Activated CD4-positive, alpha-beta memory T cell treated with anti-CD3 and anti-CD28 coated beads for 36 hours (primary cell): ENCODE data around the gene PPP1CB. TPM values are rescaled to one million over a fixed set of nuclear protein-coding genes. Genes with fewer than 3 reads are reported as not detected.
"Not testable (repeated sequence)": the region's sequence is repeated elsewhere in the genome, so short reads cannot be mapped to it uniquely, and the experiment has no call there.

Experiments used
- CTCF ChIA-PET: fragments of 350-600 bp; sonication (Branson Sonifier 250); formaldehyde crosslinking; loops from one replicate; lab custom pipeline; 2021; ENCODE audit warnings: antibody characterized with exemption, inconsistent platforms; lab: Charles Lee
- POLR2A ChIA-PET: fragments of 350-600 bp; sonication (Branson Sonifier 250); formaldehyde crosslinking; loops from one replicate; lab custom pipeline; 2021; ENCODE audit warnings: antibody characterized with exemption; lab: Charles Lee
- DNase-seq: peaks from one replicate; pipeline ENCODE4 v3.0.0-alpha.2; 2020
- H3K27ac Mint-ChIP-seq: one replicate; pipeline ENCODE4 v1.8.0; 2021; ENCODE audit warnings: mixed read lengths
- H3K27me3 Mint-ChIP-seq: one replicate; pipeline ENCODE4 v1.8.0; 2021; ENCODE audit warnings: mixed read lengths
- H3K36me3 Mint-ChIP-seq: one replicate; pipeline ENCODE4 v1.8.0; 2021; ENCODE audit warnings: mixed read lengths
- H3K4me1 Mint-ChIP-seq: one replicate; pipeline ENCODE4 v1.8.0; 2021; ENCODE audit warnings: low read depth, mixed read lengths
- H3K4me3 Mint-ChIP-seq: one replicate; pipeline ENCODE4 v1.8.0; 2021; ENCODE audit warnings: mild to moderate bottlenecking, mixed read lengths
- H3K9me3 Mint-ChIP-seq: one replicate; pipeline ENCODE4 v1.8.0; 2021; ENCODE audit warnings: mixed read lengths
- intact Hi-C: fragments of 100-400 bp; cut with micrococcal nuclease; formaldehyde crosslinking; loops from one replicate; pipeline ENCODE4 v1.15.1; 2023
- total RNA-seq, 2 experiments: library from RNA; stranded (reverse); gene quantifications; one replicate each; pipeline ENCODE4 v1.2.3, GENCODE V29; 2021

Gene PPP1CB
- total RNA-seq, 2 experiments from 2014 or later, result 238 to 256 TPM

DNA sequence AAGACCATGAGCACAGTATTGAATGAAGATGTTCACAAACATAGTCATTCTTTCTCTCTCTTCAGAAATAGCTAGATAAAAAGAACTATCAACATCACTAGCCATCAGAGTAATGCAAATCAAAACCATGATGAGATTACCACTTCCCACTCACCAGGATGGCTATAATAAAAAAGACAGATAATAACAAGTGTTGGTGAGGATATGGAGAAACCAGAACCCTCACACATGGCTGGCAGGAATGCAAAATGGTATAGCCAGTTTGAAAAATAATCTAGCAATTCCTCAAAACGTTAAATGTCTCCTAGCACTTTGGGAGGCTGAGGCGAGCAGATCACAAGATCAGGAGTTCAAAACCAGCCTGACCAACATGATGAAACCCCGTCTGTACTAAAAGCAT is 31.3 kb upstream of the PPP1CB start:
- DNase-seq, result no peak
- H3K4me3 Mint-ChIP-seq, result no peak overlapping the region
- no peaks in the 10 kb centered on the region for H3K9me3 Mint-ChIP-seq
- POLR2A ChIA-PET, result no interaction called here
- intact Hi-C loops, result no loop called here
- H3K4me1 Mint-ChIP-seq, result peaks cover 3% of the 10 kb centered on the region
- no peaks in the 10 kb centered on the region for H3K36me3 Mint-ChIP-seq
- H3K27ac Mint-ChIP-seq, result no peak overlapping the region
- CTCF ChIA-PET, result no interaction called here
- H3K27me3 Mint-ChIP-seq, result no peaks in the 10 kb centered on the region

DNA sequence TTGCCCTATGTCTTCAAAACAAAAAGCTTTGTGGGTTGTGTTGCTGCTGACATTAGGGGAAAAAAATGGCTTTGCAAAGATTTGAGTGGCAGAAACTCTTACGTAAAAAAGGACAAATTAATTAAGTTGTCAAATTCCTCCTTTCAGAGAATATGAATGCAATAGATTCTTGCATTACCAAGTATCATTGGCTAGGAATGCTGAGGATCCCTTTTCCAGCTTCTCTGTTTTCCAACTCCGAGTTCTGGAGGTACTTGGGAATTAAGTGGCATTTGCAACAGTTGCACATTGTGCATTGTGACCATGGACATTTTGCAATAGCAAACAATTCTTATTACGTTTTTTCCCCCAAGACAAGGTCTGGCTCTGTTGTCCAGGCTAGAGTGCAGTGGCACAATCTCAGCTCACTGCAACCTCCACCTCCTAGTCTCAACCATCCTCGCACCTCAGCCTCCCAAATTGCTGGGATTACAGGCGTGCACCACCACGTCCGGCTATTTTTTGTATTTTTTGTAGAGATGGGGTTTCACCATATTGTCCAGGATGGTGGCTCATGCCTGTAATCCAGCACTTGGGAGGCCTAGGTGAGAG is 29.9 kb upstream of the PPP1CB start:
- ChIA-PET CTCF (no interaction called here), POLR2A (interaction anchor here (0.6 kb wide), 1 partner anchor 39 kb away, joined by 3 read pairs; no protein-coding TSS in a partner anchor)
- Mint-ChIP-seq H3K4me3 (no peak overlapping the region), H3K36me3 (no peaks in the 10 kb centered on the region), H3K4me1 (no peaks in the 10 kb centered on the region), H3K27ac (no peak overlapping the region), H3K27me3 (no peaks in the 10 kb centered on the region), H3K9me3 (no peaks in the 10 kb centered on the region)
- DNase-seq, result no peak
- intact Hi-C loops, result no loop called here

DNA sequence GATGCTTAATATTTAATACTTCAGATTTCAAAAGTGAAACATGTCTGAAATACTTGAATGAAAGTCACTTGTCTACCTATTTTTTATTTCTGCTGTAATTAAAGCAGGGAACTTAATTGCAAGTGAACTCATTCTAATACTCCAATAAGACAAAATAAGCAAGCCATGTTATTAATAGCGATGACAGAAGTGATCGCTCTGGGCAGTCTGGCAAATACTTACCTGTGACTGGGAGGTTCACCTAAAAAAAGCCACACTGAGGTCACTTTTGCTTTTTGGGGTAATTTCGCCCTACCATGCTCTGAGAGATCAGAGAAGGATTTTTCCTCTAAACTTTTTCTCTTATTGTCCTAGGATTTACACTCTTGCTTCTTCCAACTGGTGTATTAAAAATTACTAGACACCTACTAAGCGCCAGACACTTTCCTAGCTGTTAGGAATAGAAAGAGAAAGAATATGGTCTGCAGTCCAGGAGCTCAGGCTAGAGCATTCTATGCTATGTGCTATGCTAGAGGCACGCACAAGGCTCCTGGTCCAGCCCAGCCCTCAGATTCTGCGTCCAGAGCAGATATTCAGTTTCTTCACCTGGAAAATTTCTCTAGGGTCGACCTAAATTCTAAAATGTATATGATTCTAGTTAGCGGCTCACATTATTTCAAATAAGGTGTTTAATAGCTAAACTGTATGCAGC is 26.5 kb upstream of the PPP1CB start:
- H3K27me3 Mint-ChIP-seq, result no peaks in the 10 kb centered on the region
- ChIA-PET POLR2A (no interaction called here), CTCF (interaction anchor here (3.8 kb wide), 1 partner anchor 130 kb away, joined by 20 read pairs; no protein-coding TSS in a partner anchor)
- H3K4me1 Mint-ChIP-seq, result no peaks in the 10 kb centered on the region
- no peaks in the 10 kb centered on the region for H3K9me3 Mint-ChIP-seq
- no peak for DNase-seq
- no peaks in the 10 kb centered on the region for H3K36me3 Mint-ChIP-seq
- H3K4me3 Mint-ChIP-seq, result no peak overlapping the region
- intact Hi-C loops, result no loop called here
- no peak overlapping the region for H3K27ac Mint-ChIP-seq

DNA sequence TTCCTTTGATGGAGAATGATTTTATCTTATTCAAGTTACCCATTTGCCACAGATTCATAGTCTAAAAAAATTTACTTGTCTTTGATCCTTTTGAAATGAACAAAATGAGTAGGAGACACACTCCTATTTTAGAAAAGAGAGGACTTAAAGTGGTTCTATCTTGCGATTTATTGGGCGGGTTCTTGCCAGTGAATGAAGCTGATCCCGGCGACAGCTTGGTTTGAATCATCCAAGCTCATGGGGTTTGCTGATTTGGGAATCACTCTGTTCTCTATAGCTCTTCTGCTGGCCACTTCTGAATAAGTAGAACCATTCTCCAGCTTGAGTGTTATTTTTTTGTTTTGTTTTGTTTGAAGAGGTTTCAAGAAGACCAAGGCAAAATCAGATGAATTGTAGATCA is 25.5 kb upstream of the PPP1CB start:
- intact Hi-C loops, result no loop called here
- H3K4me3 Mint-ChIP-seq, result no peak overlapping the region
- CTCF ChIA-PET, result interaction anchor here (3.8 kb wide), 1 partner anchor 131 kb away, joined by 20 read pairs; no protein-coding TSS in a partner anchor

DNA sequence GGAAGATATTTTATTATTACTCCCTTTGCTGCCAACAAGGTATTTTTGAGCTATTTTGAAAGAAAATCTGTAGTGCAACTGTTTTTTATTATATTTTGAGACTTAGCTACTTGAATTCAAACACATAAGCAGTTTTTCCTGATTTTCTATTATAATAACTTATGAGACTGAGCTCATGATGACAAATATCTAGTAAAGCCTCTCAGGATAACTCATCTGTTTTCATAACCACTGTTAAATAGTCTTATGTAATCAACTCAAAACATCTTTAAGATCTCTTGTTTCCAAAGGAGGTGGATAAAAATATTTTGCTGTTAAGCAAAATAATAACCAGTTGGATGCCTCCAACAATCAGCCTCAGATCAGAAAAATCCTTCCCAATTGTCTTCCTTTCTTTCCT is 21.9 kb upstream of the PPP1CB start:
- H3K9me3 Mint-ChIP-seq, result no peaks in the 10 kb centered on the region
- CTCF ChIA-PET, result interaction anchor here (0.6 to 1.0 kb wide), 3 partner anchors 12 to 338 kb away, joined by 3 to 4 read pairs (median 3); no protein-coding TSS in a partner anchor
- H3K27ac Mint-ChIP-seq, result no peak overlapping the region

More for the DNA sequence above, 25.5 kb upstream of the PPP1CB start:
- no peak overlapping the region for H3K27ac Mint-ChIP-seq
- H3K9me3 Mint-ChIP-seq, result no peaks in the 10 kb centered on the region
- POLR2A ChIA-PET, result no interaction called here
- no peaks in the 10 kb centered on the region for H3K36me3 Mint-ChIP-seq
- DNase-seq, result no peak
- no peaks in the 10 kb centered on the region for H3K27me3 Mint-ChIP-seq
- H3K4me1 Mint-ChIP-seq, result no peaks in the 10 kb centered on the region

DNA sequence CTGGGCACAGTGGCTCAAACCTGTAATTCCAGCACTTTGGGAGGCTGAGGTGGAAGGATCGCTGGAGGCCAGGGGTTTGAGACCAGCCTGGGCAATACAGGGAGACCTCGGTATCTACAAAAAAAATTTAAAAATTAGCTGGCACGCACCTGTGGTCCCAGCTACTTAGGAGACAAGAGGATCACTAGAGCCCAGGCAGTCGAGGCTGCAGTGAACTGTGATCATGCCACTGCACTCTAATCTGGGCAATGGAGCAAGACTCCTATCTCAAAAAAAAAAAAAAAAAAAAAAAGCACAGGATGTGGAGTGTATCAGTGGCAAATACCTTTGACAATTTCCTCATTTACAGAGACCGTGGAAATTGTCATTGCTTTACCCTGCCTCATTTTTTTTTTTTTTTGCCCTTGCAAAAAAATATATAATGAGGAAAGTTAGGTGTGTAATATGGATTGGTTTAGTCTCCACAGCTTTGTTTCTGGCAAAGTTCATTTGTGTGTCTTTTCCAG is 20.9 kb upstream of the PPP1CB start:
- no peak overlapping the region for H3K27ac Mint-ChIP-seq
- POLR2A ChIA-PET, result interaction anchor here (0.6 kb wide), 1 partner anchor 118 kb away, joined by 3 read pairs; no protein-coding TSS in a partner anchor

More for the DNA sequence above, 21.9 kb upstream of the PPP1CB start:
- DNase-seq, result no peak
- POLR2A ChIA-PET, result no interaction called here
- no peaks in the 10 kb centered on the region for H3K4me1 Mint-ChIP-seq
- intact Hi-C loops, result no loop called here
- no peaks in the 10 kb centered on the region for H3K36me3 Mint-ChIP-seq
- H3K4me3 Mint-ChIP-seq, result no peak overlapping the region
- H3K27me3 Mint-ChIP-seq, result no peaks in the 10 kb centered on the region

DNA sequence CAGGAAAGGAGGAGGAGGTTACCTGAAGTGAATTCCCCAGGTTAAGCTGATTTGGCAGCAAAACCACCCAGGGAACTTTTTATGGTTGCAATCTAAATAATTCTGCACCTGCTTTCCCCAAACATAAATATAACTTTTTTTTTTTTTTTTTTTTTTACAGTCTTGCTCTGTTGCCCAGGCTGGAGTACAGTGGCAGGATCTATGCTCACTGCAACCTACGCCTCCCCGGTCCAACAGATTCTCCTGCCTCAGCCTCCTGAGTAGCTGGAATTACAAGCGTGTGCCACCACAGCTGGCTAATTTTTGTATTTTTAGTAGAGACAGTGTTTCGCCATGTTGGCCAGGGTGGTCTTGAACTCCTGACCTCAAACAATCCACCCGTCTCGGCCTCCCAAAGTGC is 16.1 kb upstream of the PPP1CB start:
- intact Hi-C loops, result no loop called here
- no peak overlapping the region for H3K27ac Mint-ChIP-seq
- no peaks in the 10 kb centered on the region for H3K4me1 Mint-ChIP-seq
- peaks cover 4% of the 10 kb centered on the region for H3K36me3 Mint-ChIP-seq
- no peak for DNase-seq
- H3K4me3 Mint-ChIP-seq, result no peak overlapping the region
- no peaks in the 10 kb centered on the region for H3K27me3 Mint-ChIP-seq
- POLR2A ChIA-PET, result no interaction called here
- peaks cover 7% of the 10 kb centered on the region for H3K9me3 Mint-ChIP-seq
- CTCF ChIA-PET, result interaction anchor here (1.4 kb wide), 1 partner anchor 142 kb away, joined by 3 read pairs; no protein-coding TSS in a partner anchor

More for the DNA sequence above, 20.9 kb upstream of the PPP1CB start:
- no peaks in the 10 kb centered on the region for H3K4me1 Mint-ChIP-seq
- DNase-seq, result no peak
- H3K9me3 Mint-ChIP-seq, result no peaks in the 10 kb centered on the region
- H3K36me3 Mint-ChIP-seq, result no peaks in the 10 kb centered on the region
- CTCF ChIA-PET, result interaction anchor here (1.3 kb wide), 1 partner anchor 136 kb away, joined by 3 read pairs; no protein-coding TSS in a partner anchor
- intact Hi-C loops, result no loop called here
- H3K27me3 Mint-ChIP-seq, result no peaks in the 10 kb centered on the region
- H3K4me3 Mint-ChIP-seq, result no peak overlapping the region

DNA sequence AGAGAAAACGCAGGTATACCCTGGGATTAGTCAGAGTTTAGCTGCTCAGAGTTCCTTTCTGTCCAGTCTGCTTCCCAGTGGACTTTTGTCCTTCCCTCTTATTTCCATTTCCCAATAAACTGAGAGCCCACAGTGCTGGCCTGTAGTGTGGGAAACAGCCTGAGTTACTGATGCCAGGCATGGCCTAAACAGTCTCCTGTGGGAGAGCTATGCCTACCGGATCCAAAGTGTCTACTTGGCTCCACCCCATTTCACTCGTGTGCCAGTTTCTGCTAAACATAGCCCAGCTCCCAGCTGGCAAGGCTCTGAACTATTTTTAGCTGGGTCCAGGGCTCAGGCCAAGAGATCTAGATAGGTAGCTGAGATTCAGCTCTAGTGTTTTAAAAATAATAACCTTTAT is 15.6 kb upstream of the PPP1CB start:
- Mint-ChIP-seq H3K4me1 (no peaks in the 10 kb centered on the region), H3K9me3 (peaks cover 7% of the 10 kb centered on the region), H3K27me3 (no peaks in the 10 kb centered on the region), H3K4me3 (no peak overlapping the region), H3K27ac (no peak overlapping the region), H3K36me3 (peaks cover 4% of the 10 kb centered on the region)
- intact Hi-C loops, result no loop called here
- POLR2A ChIA-PET, result no interaction called here
- DNase-seq, result no peak
- CTCF ChIA-PET, result interaction anchor here (1.4 kb wide), 1 partner anchor 142 kb away, joined by 3 read pairs; no protein-coding TSS in a partner anchor

DNA sequence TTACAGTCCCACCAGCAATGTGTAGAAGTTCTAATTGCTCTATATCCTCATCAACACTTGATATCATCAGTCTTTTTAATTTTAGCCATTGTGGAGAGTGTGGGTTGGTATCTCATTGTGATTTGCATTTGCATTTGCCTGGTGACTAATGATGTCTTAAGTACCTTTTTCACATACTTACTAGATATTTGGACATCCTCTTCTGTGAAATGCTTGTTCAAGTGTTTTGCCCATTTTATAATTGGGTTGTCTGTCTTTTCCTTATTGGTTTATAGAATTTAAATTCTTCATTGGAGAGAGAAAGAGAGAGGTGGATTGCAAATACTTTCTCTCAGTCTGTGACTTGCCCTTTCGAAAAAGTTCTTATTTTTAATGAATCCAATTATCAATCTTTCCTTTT is 14.0 kb upstream of the PPP1CB start:
- POLR2A ChIA-PET, result no interaction called here
- CTCF ChIA-PET, result no interaction called here

DNA sequence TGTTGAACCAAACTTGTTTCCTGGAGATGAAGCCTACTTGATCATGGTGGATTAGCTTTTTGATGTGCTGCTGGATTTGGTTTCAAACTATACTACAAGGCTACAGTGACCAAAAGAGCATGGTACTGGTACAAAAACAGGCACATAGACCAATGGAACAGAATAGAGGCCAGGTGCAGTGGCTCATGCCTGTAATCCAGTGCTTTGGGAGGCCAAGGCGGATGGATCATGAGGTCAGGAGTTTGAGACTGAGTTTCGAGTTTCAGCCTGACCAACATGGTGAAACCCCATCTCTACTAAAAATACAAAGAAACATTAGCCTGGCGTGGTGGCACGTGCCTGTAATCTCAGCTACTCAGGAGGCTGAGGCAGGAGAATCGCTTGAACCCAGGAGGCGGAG is 9.0 kb upstream of the PPP1CB start:
- H3K9me3 Mint-ChIP-seq, POLR2A ChIA-PET, H3K27ac Mint-ChIP-seq, H3K36me3 Mint-ChIP-seq, H3K27me3 Mint-ChIP-seq, H3K4me3 Mint-ChIP-seq, DNase-seq, intact Hi-C loops, H3K4me1 Mint-ChIP-seq: not testable (repeated sequence)
- CTCF ChIA-PET, result interaction anchor here (1.1 to 1.7 kb wide), 4 partner anchors 9 to 148 kb away, joined by 3 to 5 read pairs (median 4); partner anchors contain the start of gene PPP1CB

More for the DNA sequence above, 14.0 kb upstream of the PPP1CB start:
- Mint-ChIP-seq H3K27me3 (no peaks in the 10 kb centered on the region), H3K9me3 (peaks cover 7% of the 10 kb centered on the region), H3K4me3 (no peak overlapping the region), H3K4me1 (peaks cover 4% of the 10 kb centered on the region), H3K36me3 (peaks cover 4% of the 10 kb centered on the region), H3K27ac (no peak overlapping the region)
- intact Hi-C loops, result no loop called here
- no peak for DNase-seq

DNA sequence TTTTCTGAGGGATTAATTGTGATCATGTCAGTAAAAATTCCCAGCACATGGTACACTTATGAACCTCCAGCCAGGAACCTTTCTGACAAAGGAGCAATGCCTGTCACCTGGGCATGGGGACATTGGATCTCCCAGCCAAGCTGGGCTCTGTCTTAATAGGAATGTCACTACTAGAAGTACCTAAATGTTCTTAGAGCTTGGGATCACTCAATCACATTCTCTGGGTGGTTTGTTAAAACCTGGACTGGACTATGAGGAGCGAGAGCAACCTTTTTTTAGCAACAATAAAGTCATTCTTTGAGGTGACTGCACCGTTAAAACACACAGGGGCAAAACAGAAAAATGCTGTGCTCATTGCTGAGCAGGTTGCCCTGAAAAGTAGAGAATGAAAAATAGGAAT is 6.4 kb upstream of the PPP1CB start:
- intact Hi-C loops, result no loop called here
- no peaks in the 10 kb centered on the region for H3K36me3 Mint-ChIP-seq
- CTCF ChIA-PET, result no interaction called here

DNA sequence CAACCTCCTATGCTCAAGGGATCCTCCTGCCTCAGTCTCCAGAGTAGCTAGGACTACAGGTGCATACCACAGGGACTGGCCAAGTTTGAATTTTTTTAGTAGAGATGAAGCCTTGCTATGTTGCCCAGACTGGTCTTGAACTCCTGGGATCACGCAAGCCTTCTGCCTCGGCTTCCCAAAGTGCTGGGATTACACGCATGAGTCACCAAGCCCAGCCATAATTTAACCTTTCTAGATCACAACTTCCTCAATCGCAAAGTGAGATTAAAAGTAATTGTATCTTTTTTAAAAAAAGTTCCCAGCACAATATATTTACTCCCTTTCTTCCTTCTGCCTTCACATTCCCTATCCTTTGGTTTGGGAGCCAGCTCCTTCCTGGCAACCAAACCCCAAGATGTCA is 5.8 kb upstream of the PPP1CB start:
- DNase-seq, result no peak
- peaks cover 3% of the 10 kb centered on the region for H3K36me3 Mint-ChIP-seq
- peaks cover 35% of the 10 kb centered on the region for H3K4me1 Mint-ChIP-seq
- H3K9me3 Mint-ChIP-seq, result no peaks in the 10 kb centered on the region
- ChIA-PET POLR2A (no interaction called here), CTCF (interaction anchor here (10.5 kb wide), 1 partner anchor 151 kb away, joined by 126 read pairs; no protein-coding TSS in a partner anchor)
- intact Hi-C loops, result no loop called here
- no peak overlapping the region for H3K27ac Mint-ChIP-seq
- no peaks in the 10 kb centered on the region for H3K27me3 Mint-ChIP-seq
- H3K4me3 Mint-ChIP-seq, result no peak overlapping the region

More for the DNA sequence above, 6.4 kb upstream of the PPP1CB start:
- H3K27me3 Mint-ChIP-seq, result no peaks in the 10 kb centered on the region
- no peak for DNase-seq
- H3K4me1 Mint-ChIP-seq, result peaks cover 30% of the 10 kb centered on the region
- POLR2A ChIA-PET, result no interaction called here
- H3K27ac Mint-ChIP-seq, result no peak overlapping the region
- no peak overlapping the region for H3K4me3 Mint-ChIP-seq
- no peaks in the 10 kb centered on the region for H3K9me3 Mint-ChIP-seq
